GM23248 (cell line): Measurements from ENCODE around the gene SLC4A4. TPM values are rescaled to one million over a fixed set of nuclear protein-coding genes. Genes with fewer than 3 reads are reported as not detected.
A peak's percentile ranks its signal among the peaks of the same experiment; 100 is the strongest.

Source experiments
- DNase-seq: peaks from one replicate; pipeline ENCODE4 v3.0.0-alpha.2; 2015
- H2AFZ ChIP-seq: fragments of 200-600 bp; sonication (generic); 2 replicates; pipeline ENCODE4 v1.6.1; 2016; ENCODE audit warnings: antibody characterized with exemption
- H3F3A ChIP-seq: fragments of 200-600 bp; sonication (generic); 2 replicates; pipeline ENCODE4 v1.6.1; 2016; ENCODE audit warnings: mild to moderate bottlenecking, antibody characterized with exemption, mixed run types; ENCODE audit not compliant: insufficient read depth
- H3K27ac ChIP-seq: fragments of 200-600 bp; sonication (generic); 2 replicates; pipeline ENCODE4 v1.5.1; 2016; ENCODE audit warnings: mild to moderate bottlenecking
- H3K27me3 ChIP-seq: fragments of 200-600 bp; sonication (generic); replicated peaks from 2 replicates; pipeline ENCODE4 v1.6.1; 2016; ENCODE audit warnings: mild to moderate bottlenecking; ENCODE audit not compliant: insufficient read depth
- H3K36me3 ChIP-seq: fragments of 200-600 bp; sonication (generic); 2 replicates; pipeline ENCODE4 v1.6.1; 2016; ENCODE audit warnings: low read depth, mild to moderate bottlenecking
- H3K4me1 ChIP-seq: fragments of 200-600 bp; sonication (generic); 2 replicates; pipeline ENCODE4 v1.6.1; 2016; ENCODE audit warnings: mild to moderate bottlenecking; ENCODE audit not compliant: insufficient read depth
- H3K4me2 ChIP-seq: fragments of 200-600 bp; sonication (generic); one replicate; pipeline ENCODE4 v1.6.1; 2016; ENCODE audit warnings: mild to moderate bottlenecking; ENCODE audit not compliant: unreplicated experiment
- H3K4me3 ChIP-seq: fragments of 200-600 bp; sonication (generic); 2 replicates; pipeline ENCODE4 v1.5.1; 2016; ENCODE audit warnings: mild to moderate bottlenecking
- H3K79me2 ChIP-seq: fragments of 200-600 bp; sonication (generic); 2 replicates; pipeline ENCODE4 v1.6.1; 2016; ENCODE audit warnings: mild to moderate bottlenecking; ENCODE audit not compliant: insufficient read depth
- H3K9ac ChIP-seq: fragments of 200-600 bp; sonication (generic); 2 replicates; pipeline ENCODE4 v1.6.1; 2016; ENCODE audit warnings: mild to moderate bottlenecking
- H3K9me2 ChIP-seq: fragments of 200-600 bp; sonication (generic); 2 replicates; pipeline ENCODE4 v1.6.1; 2016; ENCODE audit warnings: mixed run types, mild to moderate bottlenecking, moderate library complexity; ENCODE audit not compliant: insufficient read depth
- H3K9me3 ChIP-seq: fragments of 200-600 bp; sonication (generic); one replicate; pipeline ENCODE4 v1.6.1; 2017; ENCODE audit warnings: low read depth
- H4K20me1 ChIP-seq: fragments of 200-600 bp; sonication (generic); 2 replicates; pipeline ENCODE4 v1.6.0; 2016; ENCODE audit not compliant: insufficient read depth
- EZH2 ChIP-seq: fragments of 200-600 bp; sonication (generic); IDR thresholded peaks from 2 replicates; pipeline ENCODE4 v1.6.1; 2018; ENCODE audit warnings: antibody characterized with exemption, mild to moderate bottlenecking; ENCODE audit not compliant: insufficient read depth, poor library complexity, severe bottlenecking
- EZH2phosphoT487 ChIP-seq: fragments of 200-600 bp; sonication (generic); IDR thresholded peaks from 2 replicates; pipeline ENCODE4 v1.6.1; 2018; ENCODE audit warnings: antibody characterized with exemption, moderate library complexity, mild to moderate bottlenecking, low read depth; ENCODE audit not compliant: insufficient read depth
- WGBS, 2 experiments: methylation state at CpG; one replicate each; pipeline ENCODE4 v1.1.6; 2015 to 2017; ENCODE audit warnings: low lambda C conversion rate in 2 of 2, low coverage in 1 of 2; ENCODE audit errors: missing lambda C conversion rate in 2 of 2; 5-methylcytosine and 5-hydroxymethylcytosine counted together
- in situ Hi-C: fragments of 300-500 bp; cut with MboI; formaldehyde crosslinking; loops from 2 replicates; pipeline ENCODE4 v1.15.0; 2020
- polyA plus RNA-seq: library from polyadenylated mRNA; unstranded; fragments of >200 nt; fragmentation: Nextera tagmentation; extraction: Ambion mirVana; gene quantifications from 2 replicates; pipeline ENCODE4 v1.2.1, GENCODE V29; 2016
- total RNA-seq: library from RNA; depleted of rRNA; stranded (reverse); fragments of >200 nt; shearing (Covaris generic); gene quantifications from 2 replicates; pipeline ENCODE4 v1.2.3, GENCODE V29; 2014

SLC4A4 gene
- total and polyA plus RNA-seq, 2 experiments from 2014 or later: 7.2 to 11.5 TPM

DNA sequence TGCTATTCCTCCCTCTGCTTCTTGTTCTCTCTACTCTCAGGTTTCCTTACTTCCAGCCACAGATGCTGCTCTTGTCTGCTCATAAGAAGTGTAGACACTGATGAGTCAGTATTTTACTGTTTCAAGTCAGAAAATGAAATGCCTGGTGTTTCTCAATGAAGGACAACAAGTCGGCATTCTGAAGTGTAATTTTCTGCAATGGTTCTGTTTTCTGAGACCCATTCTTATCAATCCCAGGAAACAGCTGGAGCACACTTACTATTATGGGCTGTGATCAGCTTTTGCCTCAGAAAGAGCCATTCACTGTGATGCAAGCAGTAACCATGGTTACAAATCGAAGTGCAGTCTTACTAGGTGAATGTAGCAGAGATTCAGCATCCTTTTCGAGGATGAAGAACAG, 42.0 kb downstream of the SLC4A4 start:
- in situ Hi-C loops: no loop called here

GRCh38 chr4:71382125-71382899, 43.5 kb downstream of the SLC4A4 start:
- H3K27me3 ChIP-seq: no peaks in the 10 kb centered on the region
- H3K9me3 ChIP-seq: no peaks in the 10 kb centered on the region
- H3K4me1 ChIP-seq: peaks cover 9% of the 10 kb centered on the region
- no peak overlapping the region for H2AFZ ChIP-seq
- H3K9me2 ChIP-seq: no peaks in the 10 kb centered on the region
- no peak overlapping the region for H3K4me2 ChIP-seq
- H4K20me1 ChIP-seq: no peaks in the 10 kb centered on the region
- TF ChIP-seq EZH2 (no peak), EZH2phosphoT487 (no peak)
- no peak overlapping the region for H3K27ac ChIP-seq
- DNase-seq: no peak
- in situ Hi-C loops: no loop called here
- no peak overlapping the region for H3K9ac ChIP-seq
- H3K4me3 ChIP-seq: no peak overlapping the region
- WGBS, 2 experiments: 80 to 86% methylated on average over 3 of the region's 3 CpGs
- H3F3A ChIP-seq: 0 out of 2 replicates have a peak, but pooled peaks cover 15% of the 10 kb centered on the region
- H3K79me2 ChIP-seq: no peaks in the 10 kb centered on the region
- H3K36me3 ChIP-seq: no peaks in the 10 kb centered on the region

More for the DNA sequence above, 42.0 kb downstream of the SLC4A4 start:
- H3K9me3 ChIP-seq: no peaks in the 10 kb centered on the region
- H3K27me3 ChIP-seq: no peaks in the 10 kb centered on the region
- TF ChIP-seq EZH2phosphoT487 (no peak), EZH2 (no peak)
- no peak overlapping the region for H3K4me2 ChIP-seq
- no peak overlapping the region for H3K4me3 ChIP-seq
- H3K9me2 ChIP-seq: no peaks in the 10 kb centered on the region
- H3K27ac ChIP-seq: no peak overlapping the region
- DNase-seq: peak; percentile 69
- no peaks in the 10 kb centered on the region for H3K79me2 ChIP-seq
- no peaks in the 10 kb centered on the region for H4K20me1 ChIP-seq
- 0 out of 2 replicates have a peak, but pooled peaks cover 15% of the 10 kb centered on the region for H3F3A ChIP-seq
- no peak overlapping the region for H2AFZ ChIP-seq
- peaks cover 15% of the 10 kb centered on the region for H3K4me1 ChIP-seq
- no peak overlapping the region for H3K9ac ChIP-seq
- WGBS, 2 experiments: 56% methylated on average over 3 of the region's 3 CpGs
- H3K36me3 ChIP-seq: no peaks in the 10 kb centered on the region

- Histone ChIP-seq H3K27me3 (no peaks in the 10 kb centered on the region), H3K9me2 (no peaks in the 10 kb centered on the region), H3K9me3 (no peaks in the 10 kb centered on the region), H3K27ac (no peak overlapping the region), H3K4me2 (no peak overlapping the region), H2AFZ (no peak overlapping the region), H3K4me1 (peaks cover 6% of the 10 kb centered on the region; the same call in 1 of the 2 replicates), H3K4me3 (no peak overlapping the region), H3K79me2 (no peaks in the 10 kb centered on the region), H4K20me1 (no peaks in the 10 kb centered on the region), H3K36me3 (no peaks in the 10 kb centered on the region), H3K9ac (no peak overlapping the region), H3F3A (0 out of 2 replicates have a peak, but pooled peaks cover 10% of the 10 kb centered on the region)
- no peak for DNase-seq
- no peak for TF ChIP-seq EZH2phosphoT487
- no peak for TF ChIP-seq EZH2
- 95 to 97% methylated on average over 3 of the region's 3 CpGs for WGBS, 2 experiments
- in situ Hi-C loops: no loop called here
Observed at GRCh38 chr4:71382900-71383560, 44.2 kb downstream of the SLC4A4 start.

- in situ Hi-C loops: no loop called here
- Histone ChIP-seq H3K4me1 (peaks cover 6% of the 10 kb centered on the region; the same call in 1 of the 2 replicates), H4K20me1 (no peaks in the 10 kb centered on the region), H2AFZ (no peak overlapping the region), H3K9me3 (no peaks in the 10 kb centered on the region), H3K9ac (no peak overlapping the region), H3K36me3 (no peaks in the 10 kb centered on the region), H3K4me3 (no peak overlapping the region), H3K27ac (no peak overlapping the region), H3K27me3 (no peaks in the 10 kb centered on the region), H3K4me2 (no peak overlapping the region), H3F3A (0 out of 2 replicates have a peak, but pooled peaks cover 8% of the 10 kb centered on the region), H3K9me2 (no peaks in the 10 kb centered on the region), H3K79me2 (no peaks in the 10 kb centered on the region)
- TF ChIP-seq EZH2phosphoT487: no peak
- no peak for TF ChIP-seq EZH2
- 95 to 100% methylated on average over 1 of the region's 1 CpG for WGBS, 2 experiments
- no peak for DNase-seq
Observed at GRCh38 chr4:71383984-71384383, 45.2 kb downstream of the SLC4A4 start.
